Stimulated activated naive CD4-positive, alpha-beta T cell treated with Interleukin-2 at 50 U/mL for 16 hours (primary cell): ENCODE results near the gene TTC27.

ENCODE experiments used
- DNase-seq: peaks from one replicate; lab custom pipeline; 2025; lab: John Stamatoyannopoulos, UW

Gene TTC27

GRCh38 chr2:32671885-32672533 is 44.2 kb downstream of the TTC27 start:
- DNase-seq, result no peak

DNA sequence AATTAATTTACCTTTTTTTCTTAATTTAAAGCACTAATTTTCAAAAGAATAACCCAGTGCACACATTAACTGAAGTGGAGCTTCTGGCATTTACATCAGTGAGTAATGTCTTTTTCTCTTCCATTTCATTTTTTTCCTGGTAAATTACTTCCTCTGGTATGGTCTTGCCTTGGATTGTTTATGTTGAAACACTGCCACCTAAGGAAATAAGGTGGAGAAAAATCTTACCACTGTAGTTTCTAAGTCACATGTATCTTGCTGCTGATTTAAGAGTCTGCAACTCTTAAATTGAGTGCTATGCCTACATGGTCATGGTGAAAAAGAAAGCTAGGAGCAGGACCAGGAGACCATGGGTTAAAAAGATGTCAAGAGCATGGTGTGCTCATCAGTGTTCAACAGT is 51.0 kb downstream of the TTC27 start:
- DNase-seq, result no peak

DNA sequence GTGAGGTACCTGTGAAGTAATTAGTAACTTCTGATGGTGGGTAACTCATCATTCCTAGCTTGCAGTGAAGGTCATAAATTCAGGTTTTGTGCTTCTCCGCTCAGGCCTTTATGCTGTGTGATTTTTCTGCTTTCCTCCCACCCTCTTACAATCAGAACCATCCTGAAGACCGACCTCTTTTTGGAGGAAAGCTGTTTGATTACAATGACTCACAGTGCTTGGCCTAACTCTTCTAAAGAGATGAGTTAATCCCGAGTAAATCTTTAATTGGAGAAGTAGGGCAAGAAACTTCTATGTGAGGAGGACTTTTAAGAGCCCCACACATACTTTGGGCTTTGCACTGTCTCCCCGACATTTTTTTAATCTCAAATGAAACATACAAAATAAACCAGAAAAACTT is 53.1 kb downstream of the TTC27 start:
- no peak for DNase-seq

DNA sequence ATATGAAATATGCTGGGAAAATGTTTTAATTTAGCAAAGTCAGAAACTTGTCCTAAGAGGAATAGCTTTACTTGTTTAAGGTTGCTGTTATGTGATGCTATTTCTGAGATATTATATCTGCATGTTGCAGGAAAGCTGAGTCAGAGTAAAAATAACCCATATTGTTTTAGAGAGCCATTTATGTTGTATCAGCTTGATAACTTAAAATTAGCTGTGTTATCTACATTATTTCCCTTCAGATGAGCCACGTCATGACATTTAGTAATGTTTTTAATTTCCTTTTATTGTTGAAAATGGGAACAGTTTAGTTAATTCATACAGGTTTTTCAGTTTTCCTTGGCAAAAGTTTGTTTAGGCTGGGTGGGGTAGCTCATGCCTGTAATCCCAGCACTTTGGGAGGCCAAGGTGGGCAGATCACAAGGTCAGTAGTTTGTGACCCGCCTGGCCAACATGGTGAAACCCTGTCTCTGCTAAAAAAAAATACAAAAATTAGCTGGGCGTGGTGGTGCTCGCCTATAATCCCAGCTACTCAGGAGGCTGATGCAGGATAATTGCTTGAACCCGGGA is 55.8 kb downstream of the TTC27 start:
- DNase-seq, result no peak

DNA sequence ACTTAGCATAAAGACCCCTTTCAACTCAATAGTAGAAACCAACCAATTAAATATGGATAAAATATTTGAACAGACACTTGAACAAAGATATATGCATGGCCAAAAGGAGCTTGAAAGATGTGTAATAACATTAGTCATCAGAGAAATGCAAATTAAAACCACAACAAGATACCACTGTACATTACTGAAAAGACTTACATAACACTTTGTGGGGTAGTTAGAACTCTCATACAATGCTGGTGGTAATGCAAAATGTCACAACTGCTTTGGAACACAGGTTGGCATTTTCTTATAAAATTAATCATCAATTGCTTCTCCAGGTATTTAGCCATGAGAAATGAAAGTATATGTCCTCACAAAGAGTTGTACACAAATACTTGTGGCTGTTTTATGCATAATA is 60.7 kb downstream of the TTC27 start:
- DNase-seq, result no peak

- DNase-seq, result no peak
Observed at GRCh38 chr2:32691678-32692077, 63.8 kb downstream of the TTC27 start.

- no peak for DNase-seq
Observed at GRCh38 chr2:32696439-32696838, 68.6 kb downstream of the TTC27 start.

DNA sequence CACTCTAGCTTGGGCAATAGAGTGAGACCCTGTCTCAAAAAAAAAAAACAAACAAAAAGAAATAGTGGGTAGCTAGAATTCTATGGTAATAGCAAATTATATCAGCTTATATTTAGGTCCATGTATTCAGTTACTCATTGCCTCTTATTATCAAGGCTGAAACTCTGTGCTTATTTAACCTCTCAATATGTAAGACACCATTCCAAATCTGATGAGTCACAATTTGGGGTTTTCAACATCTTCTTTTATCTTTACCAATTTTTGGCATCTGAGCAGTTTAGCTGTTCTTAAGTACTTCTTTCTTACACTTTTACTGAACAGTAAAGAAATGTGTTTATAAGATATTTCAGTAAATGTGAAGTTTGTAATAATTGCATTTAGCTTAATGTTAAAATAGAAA is 69.3 kb downstream of the TTC27 start:
- DNase-seq, result no peak

GRCh38 chr2:32699151-32699550 is 71.3 kb downstream of the TTC27 start:
- no peak for DNase-seq

DNA sequence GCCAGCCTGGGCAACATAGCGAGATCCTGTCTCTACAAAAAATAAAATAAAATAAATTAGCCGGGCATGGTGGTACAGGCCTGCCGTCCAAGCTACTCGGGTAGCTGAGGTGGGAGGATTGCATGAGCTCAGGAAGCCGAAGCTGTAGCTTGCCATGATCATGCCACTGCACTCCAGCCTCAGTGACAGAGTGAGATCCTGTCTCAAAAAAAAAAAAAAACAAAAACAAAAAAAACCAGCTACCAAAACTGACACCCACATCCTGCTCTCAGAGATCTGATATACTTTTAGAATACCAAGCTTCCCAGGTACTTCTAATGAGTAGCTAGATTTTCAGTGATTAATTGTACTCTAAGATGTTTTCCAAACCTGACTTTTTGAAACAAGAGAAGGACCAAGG is 74.0 kb downstream of the TTC27 start:
- no peak for DNase-seq

- no peak for DNase-seq
Observed at GRCh38 chr2:32702303-32703064, 74.6 kb downstream of the TTC27 start.

DNA sequence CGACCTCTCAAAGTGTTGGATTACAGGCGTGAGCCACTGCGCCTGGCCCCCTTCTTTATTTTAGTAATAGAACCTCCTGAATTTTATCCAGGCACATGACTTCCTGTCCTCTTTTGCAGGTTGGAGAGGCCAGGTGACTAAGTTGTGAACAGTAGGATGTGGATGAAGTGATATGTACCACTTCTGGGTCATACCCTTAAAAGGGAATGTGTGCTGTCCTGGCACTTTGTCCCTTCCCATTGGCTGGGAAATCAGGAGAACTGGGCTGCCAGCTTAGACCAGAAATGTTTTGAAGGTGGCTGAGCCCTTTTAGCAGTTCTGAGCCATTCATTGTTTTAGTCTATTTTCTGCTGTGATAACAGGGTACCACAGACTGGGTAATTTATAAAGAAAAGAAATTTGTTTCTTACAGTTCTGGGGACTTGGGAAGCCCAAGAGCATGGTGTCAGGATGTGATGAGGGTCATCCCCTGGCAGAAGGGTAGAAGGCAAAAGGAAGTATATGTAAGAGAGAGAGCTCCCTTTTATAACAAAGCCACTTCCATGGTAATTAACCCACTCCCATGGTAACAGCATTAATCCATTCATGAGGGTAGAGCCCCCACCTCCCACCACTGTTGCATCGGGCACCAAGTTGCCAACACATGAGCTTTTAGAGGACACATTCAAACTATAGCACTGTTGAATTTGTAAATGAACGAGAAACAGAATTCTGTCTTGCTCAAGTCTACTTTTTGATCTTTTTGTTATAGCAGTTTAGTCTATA is 79.1 kb downstream of the TTC27 start:
- no peak for DNase-seq

GRCh38 chr2:32711219-32711618 is 83.4 kb downstream of the TTC27 start:
- DNase-seq, result no peak

DNA sequence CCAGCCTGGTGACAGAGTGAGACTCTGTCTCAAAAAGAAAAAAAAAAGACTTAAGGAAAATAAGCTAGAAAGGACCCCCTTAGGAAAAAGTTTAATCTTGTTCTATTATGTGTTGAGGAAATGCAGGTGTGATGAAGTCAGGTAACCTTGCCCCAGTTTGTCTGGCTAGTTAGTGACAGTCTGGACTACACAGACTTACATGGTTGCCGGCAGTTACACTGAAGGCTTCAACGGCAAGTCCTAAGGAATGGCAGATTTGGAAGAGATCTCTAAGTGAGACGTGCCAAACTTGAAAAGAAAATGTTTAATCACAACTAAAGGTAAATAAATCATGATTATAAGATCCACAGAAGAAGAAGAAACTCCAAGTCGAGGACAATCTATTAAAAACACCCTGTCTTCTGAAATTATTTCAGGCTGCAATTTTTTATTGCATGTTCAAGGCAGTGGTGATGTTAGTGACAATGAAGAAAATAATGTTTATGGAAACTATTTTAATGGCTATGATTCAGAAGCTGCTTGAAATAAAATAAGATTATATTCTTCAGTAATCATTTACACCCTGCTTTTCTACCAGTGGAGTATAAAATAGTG is 84.2 kb downstream of the TTC27 start:
- no peak for DNase-seq

- DNase-seq, result no peak
Observed at GRCh38 chr2:32712870-32713269, 85.0 kb downstream of the TTC27 start.

DNA sequence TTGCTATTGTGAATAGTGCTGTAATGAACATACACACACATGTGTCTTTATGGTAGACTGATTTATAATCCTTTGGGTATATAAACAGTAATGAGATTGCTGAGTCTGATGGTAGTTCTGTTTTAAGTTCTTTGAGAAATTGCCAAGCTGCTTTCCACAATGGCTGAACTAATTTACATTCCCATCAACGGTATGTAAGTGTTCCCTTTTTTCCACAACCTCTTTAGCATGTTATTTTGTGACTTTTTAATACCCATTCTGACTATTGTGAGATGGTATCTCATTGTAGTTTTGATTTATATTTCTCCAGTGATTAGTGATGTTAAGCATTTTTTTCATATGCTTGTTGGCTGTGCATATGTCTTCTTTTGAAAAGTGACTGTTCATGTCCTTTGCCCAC is 86.7 kb downstream of the TTC27 start:
- DNase-seq, result no peak

- DNase-seq, result no peak
Observed at GRCh38 chr2:32715391-32715841, 87.6 kb downstream of the TTC27 start.

DNA sequence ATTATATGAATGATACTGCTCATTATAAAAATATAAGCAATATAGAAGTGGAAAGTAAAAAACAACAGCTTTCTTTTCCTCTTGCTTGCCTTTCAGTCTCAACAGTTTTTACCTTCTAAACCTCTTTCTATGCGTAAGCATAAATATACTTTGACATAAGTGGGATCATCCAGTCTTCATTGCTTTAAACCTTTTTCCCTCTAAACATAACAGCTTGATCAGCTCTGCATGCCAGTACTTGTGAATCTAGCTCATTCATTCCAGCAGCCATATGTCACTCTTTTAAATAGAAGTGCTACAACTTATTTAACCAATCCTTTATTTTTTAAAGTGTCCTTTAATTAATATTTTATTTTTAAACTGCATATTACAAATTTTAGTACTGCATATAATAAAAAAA is 88.1 kb downstream of the TTC27 start:
- no peak for DNase-seq

DNA sequence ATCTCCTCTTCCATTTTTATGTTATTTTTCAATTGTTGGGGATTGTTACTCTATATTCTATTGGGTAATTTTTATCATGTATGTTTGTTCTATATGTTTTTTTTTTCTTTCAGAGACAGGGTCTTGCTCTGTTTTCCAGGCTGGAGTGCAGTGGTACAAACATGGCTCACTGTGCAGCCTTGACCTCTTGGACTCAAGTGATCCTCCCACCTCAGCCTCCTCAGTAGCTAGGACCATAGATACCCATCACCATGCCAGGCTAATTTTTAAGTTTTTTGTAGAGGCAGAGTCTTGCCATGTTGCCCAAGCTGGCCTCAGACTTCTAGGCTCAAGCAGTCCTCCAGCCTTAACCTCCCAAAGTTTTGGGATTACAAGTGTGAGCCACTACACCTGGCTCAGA is 88.7 kb downstream of the TTC27 start:
- DNase-seq, result no peak

GRCh38 chr2:32718752-32719151 is 90.9 kb downstream of the TTC27 start:
- DNase-seq, result no peak

DNA sequence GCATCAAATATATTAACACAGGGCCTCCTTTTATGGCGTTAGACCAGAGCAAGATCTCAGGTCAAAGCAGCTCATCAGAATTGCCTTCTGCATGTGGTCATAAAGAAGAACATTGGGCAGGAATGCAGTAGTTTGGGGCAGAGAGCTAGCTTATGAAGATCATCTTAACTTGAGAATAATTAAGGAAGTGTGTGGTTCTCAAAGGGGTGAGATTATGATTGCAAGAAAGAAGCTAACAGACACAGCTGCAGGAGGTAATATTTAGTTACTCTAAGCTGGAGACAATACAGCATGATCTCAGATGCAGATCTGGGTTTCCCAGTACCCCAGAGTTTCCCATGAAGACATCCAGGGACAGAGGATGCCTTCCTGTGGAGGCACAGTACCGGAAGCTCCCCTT is 91.6 kb downstream of the TTC27 start:
- DNase-seq, result no peak
